H1 (cell line): ENCODE results near the gene SSTR3. TPM values are rescaled to one million over a fixed set of nuclear protein-coding genes. Genes with fewer than 3 reads are reported as not detected.

ENCODE experiments used
- polyA plus RNA-seq, 7 experiments: library from polyadenylated mRNA; depleted of rRNA in 3 of 7; stranded (reverse) in 5 of 7; unstranded in 2 of 7; fragments of >200 nt in 5 of 7; fragments of 200-250 nt in 2 of 7; gene quantifications; 1 replicate in 5 of 7; 2 replicates in 1 of 7; 4 replicates in 1 of 7; pipeline versions ENCODE4 v1.2.1 to v1.2.3, GENCODE V29; 2011 to 2013; ENCODE audit warnings: missing spikeins in 2 of 7, mixed read lengths in 2 of 7
- small RNA-seq: library from polyadenylated mRNA; stranded (forward); fragments of <200 nt; extraction: miRNeasy Mini kit (QIAGEN cat#:217004); gene quantifications from one replicate; pipeline ENCODE3, GENCODE V24; 2013; ENCODE audit not compliant: insufficient read depth
- total RNA-seq: library from RNA; stranded (reverse); fragmentation: NEBNext Ultra II Directional; extraction: Animal tissue kit (Norgen Biotek cat#: 25700); gene quantifications from 2 replicates; pipeline ENCODE4 v1.2.1, GENCODE V29; 2021

The SSTR3 gene
- total and polyA plus RNA-seq, 2 of the 8 experiments (the other 6 are each of a cell fraction or from before 2014, with no cell fraction given): 0.22 to 0.77 TPM

Small RNAs within 50 kb of the gene (small RNA-seq; reads per million reads assigned to genes)
- not detected for gene Z82188.1

Other genes starting within 250 kb of the SSTR3 start
- gene TST, start 193.0 kb downstream of the SSTR3 start, total RNA-seq: 22.6 and 23.6 TPM in 2 replicates
- 61.6 and 82.8 TPM in 2 replicates for gene TST, start 193.0 kb downstream of the SSTR3 start, polyA plus RNA-seq (2011; rRNA removed)
- gene MPST, start 192.7 kb downstream of the SSTR3 start, total RNA-seq: 86.0 and 89.9 TPM in 2 replicates
- 124 and 229 TPM in 2 replicates for gene MPST, start 192.7 kb downstream of the SSTR3 start, polyA plus RNA-seq (2011; rRNA removed)
- 35.8 and 39.4 TPM in 2 replicates for gene KCTD17, start 160.7 kb downstream of the SSTR3 start, total RNA-seq
- 44.0 and 69.0 TPM in 2 replicates for gene KCTD17, start 160.7 kb downstream of the SSTR3 start, polyA plus RNA-seq (2011; rRNA removed)
- gene TMPRSS6, start 102.8 kb downstream of the SSTR3 start, total RNA-seq: not detected in 2 replicates
- 0.02 and 0.05 TPM in 2 replicates for gene TMPRSS6, start 102.8 kb downstream of the SSTR3 start, polyA plus RNA-seq (2011; rRNA removed)
- 0.67 and 1.3 TPM in 2 replicates for gene IL2RB, start 62.6 kb downstream of the SSTR3 start, total RNA-seq
- gene IL2RB, start 62.6 kb downstream of the SSTR3 start, polyA plus RNA-seq (2011; rRNA removed): 0.67 and 1.1 TPM in 2 replicates
- gene C1QTNF6, start 24.2 kb downstream of the SSTR3 start, total RNA-seq: 3.1 and 4.6 TPM in 2 replicates
- gene C1QTNF6, start 24.2 kb downstream of the SSTR3 start, polyA plus RNA-seq (2011; rRNA removed): 5.9 and 6.5 TPM in 2 replicates
- 2.1 and 2.3 TPM in 2 replicates for gene RAC2, start 31.8 kb upstream of the SSTR3 start, total RNA-seq
- 4.3 and 6.1 TPM in 2 replicates for gene RAC2, start 31.8 kb upstream of the SSTR3 start, polyA plus RNA-seq (2011; rRNA removed)
- not detected in 2 replicates for gene CYTH4, start 70.0 kb upstream of the SSTR3 start, total RNA-seq
- gene CYTH4, start 70.0 kb upstream of the SSTR3 start, polyA plus RNA-seq (2011; rRNA removed): 0.08 and 0.09 TPM in 2 replicates
- gene ELFN2, start 215.0 kb upstream of the SSTR3 start, total RNA-seq: 0.63 and 0.88 TPM in 2 replicates
- gene ELFN2, start 215.0 kb upstream of the SSTR3 start, polyA plus RNA-seq (2011; rRNA removed): 0.88 and 1.3 TPM in 2 replicates